Hepatocyte (in vitro differentiated cells): ENCODE results near the gene SKIDA1.
"Not testable (repeated sequence)": the region's sequence is repeated elsewhere in the genome, so short reads cannot be mapped to it uniquely, and the experiment has no call there.

Source experiments
- EZH2phosphoT487 ChIP-seq: fragments of 200-600 bp; sonication (generic); IDR thresholded peaks from one replicate; pipeline ENCODE4 v1.6.1; 2018; ENCODE audit warnings: antibody characterized with exemption, mild to moderate bottlenecking, low read depth, moderate library complexity; ENCODE audit not compliant: unreplicated experiment, severe bottlenecking
- TF ChIP-seq, protein P1 (sequence below): fragments of 200-600 bp; sonication (generic); IDR thresholded peaks from 2 replicates; pipeline ENCODE4 v1.5.1; 2016; ENCODE audit warnings: antibody characterized with exemption, mild to moderate bottlenecking; ENCODE audit not compliant: poor library complexity

DNA sequence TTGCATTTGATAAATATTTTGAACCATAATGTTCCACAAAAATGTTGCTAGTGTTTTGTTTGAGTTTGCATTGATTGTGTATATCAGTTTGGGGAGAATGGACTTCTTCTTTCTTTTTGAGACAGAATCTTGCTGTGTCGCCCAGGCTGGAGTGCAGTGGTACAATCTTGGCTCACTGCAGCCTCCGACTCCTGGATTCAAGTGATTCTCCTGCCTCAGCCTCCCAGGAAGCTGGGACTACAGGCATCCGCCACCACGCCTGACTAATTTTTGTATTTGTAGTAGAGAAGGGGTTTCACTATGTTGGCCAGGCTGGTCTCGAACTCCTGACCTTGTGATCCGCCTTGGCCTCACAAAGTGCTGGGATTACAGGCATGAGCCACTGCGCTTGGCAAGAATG, 33.5 kb upstream of the SKIDA1 start:
- TF ChIP-seq, protein P1, sequence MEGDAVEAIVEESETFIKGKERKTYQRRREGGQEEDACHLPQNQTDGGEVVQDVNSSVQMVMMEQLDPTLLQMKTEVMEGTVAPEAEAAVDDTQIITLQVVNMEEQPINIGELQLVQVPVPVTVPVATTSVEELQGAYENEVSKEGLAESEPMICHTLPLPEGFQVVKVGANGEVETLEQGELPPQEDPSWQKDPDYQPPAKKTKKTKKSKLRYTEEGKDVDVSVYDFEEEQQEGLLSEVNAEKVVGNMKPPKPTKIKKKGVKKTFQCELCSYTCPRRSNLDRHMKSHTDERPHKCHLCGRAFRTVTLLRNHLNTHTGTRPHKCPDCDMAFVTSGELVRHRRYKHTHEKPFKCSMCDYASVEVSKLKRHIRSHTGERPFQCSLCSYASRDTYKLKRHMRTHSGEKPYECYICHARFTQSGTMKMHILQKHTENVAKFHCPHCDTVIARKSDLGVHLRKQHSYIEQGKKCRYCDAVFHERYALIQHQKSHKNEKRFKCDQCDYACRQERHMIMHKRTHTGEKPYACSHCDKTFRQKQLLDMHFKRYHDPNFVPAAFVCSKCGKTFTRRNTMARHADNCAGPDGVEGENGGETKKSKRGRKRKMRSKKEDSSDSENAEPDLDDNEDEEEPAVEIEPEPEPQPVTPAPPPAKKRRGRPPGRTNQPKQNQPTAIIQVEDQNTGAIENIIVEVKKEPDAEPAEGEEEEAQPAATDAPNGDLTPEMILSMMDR: not testable (repeated sequence)
- TF ChIP-seq EZH2phosphoT487: not testable (repeated sequence)
